Right atrium auricular region (tissue), 2 donors: ENCODE measurements around the gene GRID2IP. TPM values are rescaled to one million over a fixed set of nuclear protein-coding genes. Genes with fewer than 3 reads are reported as not detected.
"Not testable (repeated sequence)": the region's sequence is repeated elsewhere in the genome, so short reads cannot be mapped to it uniquely, and the experiment has no call there.

Experiments used
- DNase-seq: peaks from one replicate; pipeline ENCODE4 v3.0.0-alpha.2; 2019; ENCODE audit warnings: low spot score
- H3K27ac ChIP-seq, 2 donors: fragments of 200-600 bp; sonication (generic); 1 replicate in 1 of 2; 2 replicates in 1 of 2; pipeline ENCODE4 v1.5.1; 2016 to 2019
- H3K27me3 ChIP-seq, 2 donors: fragments of 200-600 bp; sonication (generic); one replicate each; pipeline versions ENCODE4 v1.5.1 to v1.6.0; 2017 to 2019
- H3K36me3 ChIP-seq: fragments of 200-600 bp; sonication (generic); one replicate; pipeline ENCODE4 v1.5.1; 2016
- H3K4me1 ChIP-seq, 2 donors: fragments of 200-600 bp; sonication (generic); one replicate each; pipeline versions ENCODE4 v1.5.1 to v1.6.0; 2017 to 2019
- H3K4me3 ChIP-seq, 2 donors: fragments of 200-600 bp; sonication (generic); 1 replicate in 1 of 2; 2 replicates in 1 of 2; pipeline ENCODE4 v1.5.1; 2017 to 2019; ENCODE audit warnings: mild to moderate bottlenecking in 1 of 2, moderate library complexity in 1 of 2
- H3K9me3 ChIP-seq, 2 donors: fragments of 200-600 bp; sonication (generic); one replicate each; pipeline ENCODE4 v1.5.1; 2019
- CTCF ChIP-seq, 2 donors: fragments of 200-600 bp; sonication (generic); IDR thresholded peaks; one replicate each; pipeline ENCODE4 v1.5.1; 2019; ENCODE audit warnings: antibody characterized with exemption in 2 of 2
- total RNA-seq, 2 donors: library from RNA; depleted of rRNA; stranded (reverse); fragments of >200 nt; gene quantifications; one replicate each; pipeline ENCODE4 v1.1.0, GENCODE V29; 2016

Gene GRID2IP
- total RNA-seq, 2 donors from 2014 or later: 0.28 TPM; not detected in 1

- H3K4me1 ChIP-seq: peaks cover 0 to 55% of the 10 kb centered on the region in 2 donors
- no peaks in the 10 kb centered on the region for H3K9me3 ChIP-seq
- peaks cover 37% of the 10 kb centered on the region for H3K36me3 ChIP-seq
- TF ChIP-seq CTCF (IDR thresholded peaks at IDR 0.05): no peak
- H3K4me3 ChIP-seq: no peak overlapping the region
- H3K27me3 ChIP-seq: no peaks in the 10 kb centered on the region
- DNase-seq: no peak
- H3K27ac ChIP-seq: no peak overlapping the region
Observed at GRCh38 chr7:6475433-6476186, 75.7 kb downstream of the GRID2IP start.

- Histone ChIP-seq H3K36me3 (peaks cover 89% of the 10 kb centered on the region), H3K27me3 (no peaks in the 10 kb centered on the region), H3K27ac (no peak overlapping the region), H3K4me1 (no peaks in the 10 kb centered on the region), H3K9me3 (no peaks in the 10 kb centered on the region), H3K4me3 (no peak overlapping the region)
- no peak for TF ChIP-seq CTCF (IDR thresholded peaks at IDR 0.05)
- DNase-seq: no peak
Observed at GRCh38 chr7:6465862-6466261, 85.4 kb downstream of the GRID2IP start.

GRCh38 chr7:6463609-6464008 is 87.7 kb downstream of the GRID2IP start:
- H3K4me1 ChIP-seq, H3K9me3 ChIP-seq, H3K4me3 ChIP-seq, H3K27ac ChIP-seq, DNase-seq, H3K27me3 ChIP-seq: not testable (repeated sequence)
- H3K36me3 ChIP-seq: peaks cover 78% of the 10 kb centered on the region

- no peak for DNase-seq
- Histone ChIP-seq H3K9me3 (no peaks in the 10 kb centered on the region), H3K4me3 (no peak overlapping the region), H3K27me3 (no peaks in the 10 kb centered on the region), H3K36me3 (peaks cover 62% of the 10 kb centered on the region), H3K27ac (no peak overlapping the region), H3K4me1 (no peaks in the 10 kb centered on the region)
- TF ChIP-seq CTCF (IDR thresholded peaks at IDR 0.05): no peak
Observed at GRCh38 chr7:6461946-6462550, 89.2 kb downstream of the GRID2IP start.

GRCh38 chr7:6460990-6461584 is 90.2 kb downstream of the GRID2IP start:
- Histone ChIP-seq H3K27ac (no peak overlapping the region), H3K9me3 (no peaks in the 10 kb centered on the region), H3K36me3 (peaks cover 52% of the 10 kb centered on the region), H3K4me3 (no peak overlapping the region), H3K4me1 (no peaks in the 10 kb centered on the region), H3K27me3 (no peaks in the 10 kb centered on the region)
- TF ChIP-seq CTCF (IDR thresholded peaks at IDR 0.05): no peak
- DNase-seq: no peak

GRCh38 chr7:6460303-6460702 is 91.0 kb downstream of the GRID2IP start:
- TF ChIP-seq CTCF (IDR thresholded peaks at IDR 0.05): no peak
- no peaks in the 10 kb centered on the region for H3K4me1 ChIP-seq
- no peak for DNase-seq
- H3K4me3 ChIP-seq: no peak overlapping the region
- no peak overlapping the region for H3K27ac ChIP-seq
- no peaks in the 10 kb centered on the region for H3K27me3 ChIP-seq
- peaks cover 45% of the 10 kb centered on the region for H3K36me3 ChIP-seq
- H3K9me3 ChIP-seq: no peaks in the 10 kb centered on the region

GRCh38 chr7:6458676-6459075 is 92.6 kb downstream of the GRID2IP start:
- not testable (repeated sequence) for H3K4me3 ChIP-seq, H3K27me3 ChIP-seq, H3K9me3 ChIP-seq, DNase-seq, H3K4me1 ChIP-seq, H3K27ac ChIP-seq
- peaks cover 31% of the 10 kb centered on the region for H3K36me3 ChIP-seq
